Activated CD4-positive, CD25-positive, alpha-beta regulatory T cell treated with anti-CD3 and anti-CD28 coated beads, Interleukin-2, amount 50 U/mL, for 24 hours (primary cell): Measurements from ENCODE around the gene CZIB.
"Not testable (repeated sequence)": the region's sequence is repeated elsewhere in the genome, so short reads cannot be mapped to it uniquely, and the experiment has no call there.

ENCODE experiments used
- ATAC-seq, 2 donors: fragments of 150-1000 bp; cut with Tn5 transposase; one replicate each; pipeline ENCODE4 v1.10.0; 2021; ENCODE audit warnings: mild to moderate bottlenecking in 1 of 2, moderate library complexity in 1 of 2

CZIB gene

DNA sequence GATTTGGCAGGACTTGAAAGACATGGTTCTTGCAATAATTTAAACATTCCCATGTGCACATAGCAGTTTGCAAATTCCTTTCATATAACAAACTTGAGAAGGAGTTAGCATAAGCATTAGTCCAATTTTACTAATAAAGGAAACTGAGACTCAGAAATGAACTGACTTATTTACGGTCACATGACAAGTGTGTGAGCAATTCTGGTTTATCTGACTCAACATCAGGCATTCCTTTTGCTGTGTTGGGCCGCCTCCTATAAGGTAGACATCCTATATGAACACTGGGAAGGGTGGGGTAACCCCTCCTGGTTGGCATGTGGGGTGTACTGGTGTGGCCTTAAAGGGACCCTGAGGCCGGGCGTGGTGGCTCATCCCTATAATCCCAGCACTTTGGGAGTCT lies 32.3 kb downstream of the CZIB start:
- no peak for ATAC-seq

DNA sequence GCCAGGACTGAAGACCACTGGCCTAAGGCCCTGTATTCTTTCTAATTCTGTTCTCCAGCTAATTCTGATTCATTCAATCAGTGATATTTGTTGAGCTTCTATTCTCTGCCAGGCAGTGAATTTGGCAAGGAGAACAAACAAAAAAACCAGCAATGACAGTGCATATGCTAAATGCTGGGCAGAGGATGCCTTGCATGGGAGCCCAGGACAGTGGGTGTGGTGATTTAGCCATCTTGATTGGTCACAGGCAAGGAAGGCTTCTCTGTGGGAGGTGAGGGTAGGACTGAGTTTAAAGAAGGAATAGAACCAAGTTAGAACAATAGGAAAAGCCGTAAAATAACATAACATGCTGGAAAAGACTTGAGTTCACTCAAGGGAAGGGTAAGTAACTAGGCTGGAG lies 33.0 kb downstream of the CZIB start:
- ATAC-seq: no peak

DNA sequence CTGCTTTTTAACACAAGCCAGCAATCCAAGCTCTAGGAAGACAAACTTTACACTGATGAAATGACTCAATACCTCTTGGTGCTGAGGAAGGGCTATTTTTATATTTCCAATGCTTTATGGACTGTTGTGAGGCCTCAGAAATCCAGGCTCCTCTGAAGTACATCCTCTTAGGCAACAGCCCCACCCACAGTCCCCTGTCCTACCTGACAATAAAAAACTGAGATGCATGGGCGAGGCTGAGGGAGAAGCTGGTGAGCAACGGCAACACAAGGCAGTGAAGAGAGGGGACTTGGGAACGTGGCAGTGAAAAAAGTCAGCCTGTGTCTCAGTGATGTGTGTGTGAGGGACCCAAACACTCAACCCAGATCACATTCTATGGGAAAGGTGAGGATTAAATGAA lies 33.9 kb downstream of the CZIB start:
- ATAC-seq: no peak

- not testable (repeated sequence) for ATAC-seq
These were observed 34.5 kb downstream of the CZIB start for GRCh38 chr1:53185955-53186297.

DNA sequence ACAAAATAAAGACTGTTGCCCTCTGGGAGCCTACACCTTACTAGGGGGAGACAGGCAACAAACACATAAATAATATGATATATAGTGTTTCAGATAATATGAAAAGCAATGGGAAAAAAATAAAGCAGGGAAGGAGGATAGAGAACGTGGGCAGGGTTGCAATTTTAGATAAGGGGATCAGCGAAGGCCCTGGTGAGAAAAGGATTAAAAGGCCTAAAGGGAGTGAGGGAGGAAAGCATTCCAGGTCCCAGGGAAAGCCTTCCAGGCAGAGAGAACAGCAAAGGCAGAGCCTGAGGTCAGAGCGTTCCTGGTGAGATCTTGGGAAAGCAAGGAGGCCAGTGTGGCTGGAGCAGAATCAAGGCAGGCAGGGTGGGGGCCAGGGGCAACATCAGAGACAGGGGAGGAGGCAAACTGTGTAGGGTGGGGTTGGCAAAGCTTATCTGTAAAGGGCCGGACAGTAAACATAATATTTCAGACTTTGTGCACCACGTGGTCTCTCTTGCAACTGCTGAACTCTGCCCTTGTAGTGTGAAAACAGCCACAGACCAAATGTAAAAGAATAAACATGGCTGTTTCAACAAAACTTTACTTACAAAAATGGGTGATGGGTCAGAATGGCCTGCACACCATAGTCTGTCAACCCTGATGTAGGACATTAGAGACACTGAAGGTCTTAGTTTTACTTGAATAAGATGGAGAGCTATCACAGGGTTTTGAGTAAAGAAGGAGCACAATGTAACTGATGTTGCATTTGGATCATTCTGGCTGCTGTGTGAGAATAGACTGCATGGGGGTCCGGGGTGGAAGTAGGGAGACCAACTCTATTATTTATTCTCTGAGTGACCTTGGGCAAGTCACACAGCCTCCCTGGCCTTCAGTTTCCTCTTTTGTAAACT lies 37.1 kb downstream of the CZIB start:
- no peak for ATAC-seq

- no peak for ATAC-seq
These were observed 37.7 kb downstream of the CZIB start for GRCh38 chr1:53182716-53183094.

GRCh38 chr1:53182111-53182593 lies 38.3 kb downstream of the CZIB start:
- ATAC-seq: peak; percentile 72

- no peak for ATAC-seq
These were observed 39.5 kb downstream of the CZIB start for GRCh38 chr1:53180951-53181350.

DNA sequence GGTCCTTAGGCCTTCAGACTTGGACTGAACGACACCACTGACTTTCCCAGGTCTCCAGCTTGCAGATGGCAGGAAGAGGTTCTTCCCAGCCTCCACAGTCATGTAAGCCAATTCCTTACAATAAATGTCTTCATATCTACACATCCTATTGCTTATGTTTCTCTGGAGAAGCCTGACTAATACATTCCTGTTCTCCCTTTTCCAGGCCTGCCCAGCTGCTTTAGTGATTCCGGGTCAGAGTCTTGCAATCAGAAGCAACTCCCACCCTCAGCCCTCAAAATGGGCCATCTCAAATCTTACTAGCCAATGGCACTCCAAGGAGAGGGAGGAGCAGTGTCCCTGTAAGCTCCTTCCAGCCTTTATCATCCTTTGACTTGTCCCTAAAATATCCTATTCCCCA lies 40.2 kb downstream of the CZIB start:
- ATAC-seq: no peak

- no peak for ATAC-seq
These were observed 43.8 kb downstream of the CZIB start for GRCh38 chr1:53176452-53177208.

DNA sequence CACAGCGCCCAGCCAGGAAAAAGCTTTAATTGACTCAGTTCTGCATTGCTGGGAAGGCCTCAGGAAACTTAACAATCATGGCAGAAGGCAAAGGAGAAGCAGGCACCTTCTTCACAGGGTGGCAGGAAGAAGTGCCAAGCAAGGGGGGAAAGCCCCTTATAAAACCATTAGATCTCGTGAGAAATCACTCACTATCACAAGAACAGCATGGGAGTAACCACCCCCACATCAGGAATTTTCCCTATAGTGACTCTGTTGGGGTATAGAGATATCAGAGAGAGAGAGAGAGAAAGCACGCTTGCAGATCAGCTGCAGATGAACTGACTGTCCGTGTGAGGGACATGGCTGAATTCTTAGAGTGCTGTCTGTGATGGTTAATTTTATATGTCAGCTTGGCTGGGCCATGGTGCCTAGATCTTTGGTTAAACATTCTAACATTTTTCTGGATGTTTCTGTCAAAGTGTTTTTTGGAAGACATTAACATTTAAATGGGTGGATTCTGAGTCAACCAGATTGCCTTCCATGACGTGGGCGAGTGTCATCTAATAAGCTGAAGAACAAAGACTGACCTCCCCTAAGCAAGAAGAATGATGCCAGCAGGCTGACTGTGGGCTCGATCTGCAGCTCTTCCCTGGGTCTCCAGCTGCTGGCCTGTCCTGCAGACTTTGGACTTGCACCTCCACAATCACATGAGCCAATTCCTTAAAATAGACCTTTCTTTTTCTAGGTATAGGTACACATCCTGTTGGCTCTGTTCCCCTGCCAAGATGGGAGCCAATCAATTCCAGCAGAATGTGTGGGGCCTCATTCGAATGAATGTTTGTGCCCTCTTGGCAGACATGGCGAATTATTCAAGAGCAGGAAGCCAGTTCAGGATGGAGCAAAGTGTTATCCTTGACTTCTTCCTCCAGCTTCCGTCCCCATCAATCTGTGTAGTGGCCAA lies 45.2 kb downstream of the CZIB start:
- ATAC-seq: no peak

DNA sequence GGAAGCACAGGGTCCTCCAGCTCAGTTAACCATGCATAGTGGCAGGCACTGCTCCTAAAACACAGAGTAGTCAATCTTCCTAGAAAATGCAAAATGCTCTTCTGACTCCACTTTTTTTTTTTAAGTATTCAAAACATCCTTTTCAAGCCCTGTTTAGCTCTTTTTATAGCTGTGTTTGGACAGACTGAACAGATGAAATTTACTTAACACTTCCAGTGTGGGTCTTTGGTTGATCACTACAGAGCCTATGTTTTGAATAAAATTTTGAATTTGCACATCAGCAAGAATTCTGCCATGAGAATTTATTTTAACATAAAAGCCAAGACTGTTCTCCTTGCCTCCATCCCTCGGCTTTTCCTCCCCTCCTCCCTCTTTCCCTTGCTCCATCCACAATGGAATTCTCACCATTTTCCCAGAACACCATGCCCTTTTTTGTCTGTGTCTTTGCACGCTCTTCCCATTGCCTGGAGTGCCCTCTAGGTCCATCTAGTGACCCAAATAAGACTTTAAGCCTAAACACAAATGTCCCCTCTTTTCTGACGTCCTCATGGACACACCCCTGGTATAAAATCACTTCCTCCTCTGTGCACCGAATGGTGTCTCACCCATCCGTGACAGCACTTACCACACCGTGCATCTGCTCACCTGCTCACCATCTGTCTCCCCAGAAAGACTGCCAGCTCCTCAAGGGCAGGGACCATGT lies 47.9 kb downstream of the CZIB start:
- no peak for ATAC-seq

- no peak for ATAC-seq
These were observed 53.5 kb downstream of the CZIB start for GRCh38 chr1:53166912-53167311.

GRCh38 chr1:53166366-53166765 lies 54.1 kb downstream of the CZIB start:
- no peak for ATAC-seq

- ATAC-seq: no peak
These were observed 54.9 kb downstream of the CZIB start for GRCh38 chr1:53165408-53165961.
